SJSA1 (cell line): ENCODE results near the gene VPS35L. TPM values are rescaled to one million over a fixed set of nuclear protein-coding genes. Genes with fewer than 3 reads are reported as not detected.

Source experiments
- DNase-seq, 2 experiments: peaks; one replicate each; pipeline ENCODE4 v3.0.0-alpha.2; 2015 to 2020; ENCODE audit warnings: low spot score in 2 of 2, low read depth in 1 of 2
- H3K27ac ChIP-seq: fragments of 250-450 bp; sonication (Bioruptor Pico); 2 replicates; pipeline ENCODE4 v1.5.1; 2020; ENCODE audit warnings: mild to moderate bottlenecking, moderate library complexity
- H3K27me3 ChIP-seq: fragments of 250-450 bp; sonication (Bioruptor Pico); replicated peaks from 2 replicates; pipeline ENCODE4 v1.5.1; 2020; ENCODE audit warnings: mild to moderate bottlenecking, moderate library complexity
- H3K36me3 ChIP-seq: fragments of 250-450 bp; sonication (Bioruptor Pico); 2 replicates; pipeline ENCODE4 v1.5.1; 2020; ENCODE audit warnings: mild to moderate bottlenecking
- H3K4me1 ChIP-seq: fragments of 250-450 bp; sonication (Bioruptor Pico); replicated peaks from 2 replicates; pipeline ENCODE4 v1.6.1; 2021; ENCODE audit warnings: mild to moderate bottlenecking
- H3K4me3 ChIP-seq: fragments of 250-450 bp; sonication (Bioruptor Pico); 2 replicates; pipeline ENCODE4 v1.5.1; 2020; ENCODE audit warnings: mild to moderate bottlenecking
- H3K9me3 ChIP-seq: fragments of 250-450 bp; sonication (Bioruptor Pico); replicated peaks from 2 replicates; pipeline ENCODE4 v1.5.1; 2020; ENCODE audit warnings: mild to moderate bottlenecking
- total RNA-seq: library from RNA; depleted of rRNA; stranded (reverse); fragments of >200 nt; shearing (Covaris generic); gene quantifications from 2 replicates; pipeline ENCODE4 v1.2.3, GENCODE V29; 2014; rRNA removed

The VPS35L gene
- total RNA-seq, 1 experiment from 2014 or later, result 20.9 TPM

GRCh38 chr16:19744670-19745069 lies 189.2 kb downstream of the VPS35L start:
- Histone ChIP-seq H3K36me3 (no peaks in the 10 kb centered on the region), H3K4me3 (no peak overlapping the region), H3K27me3 (no peaks in the 10 kb centered on the region), H3K9me3 (no peaks in the 10 kb centered on the region), H3K27ac (no peak overlapping the region), H3K4me1 (peaks cover 34% of the 10 kb centered on the region)
- no peak for DNase-seq

GRCh38 chr16:19745286-19746010 lies 189.9 kb downstream of the VPS35L start:
- no peaks in the 10 kb centered on the region for H3K27me3 ChIP-seq
- peak; percentile 51 to 58 for DNase-seq

GRCh38 chr16:19746561-19746960 lies 191.1 kb downstream of the VPS35L start:
- Histone ChIP-seq H3K36me3 (no peaks in the 10 kb centered on the region), H3K9me3 (no peaks in the 10 kb centered on the region), H3K27ac (no peak overlapping the region), H3K27me3 (no peaks in the 10 kb centered on the region), H3K4me1 (peaks cover 34% of the 10 kb centered on the region), H3K4me3 (no peak overlapping the region)
- DNase-seq, result peak in 1 of 2 experiments; percentile 13

More at GRCh38 chr16:19745286-19746010, 189.9 kb downstream of the VPS35L start:
- Histone ChIP-seq H3K9me3 (no peaks in the 10 kb centered on the region), H3K4me1 (peaks cover 34% of the 10 kb centered on the region), H3K36me3 (no peaks in the 10 kb centered on the region), H3K27ac (peak overlapping the region; percentile 48), H3K4me3 (no peak overlapping the region)

GRCh38 chr16:19748389-19749168 lies 193.1 kb downstream of the VPS35L start:
- Histone ChIP-seq H3K27me3 (no peaks in the 10 kb centered on the region), H3K27ac (no peak overlapping the region), H3K36me3 (no peaks in the 10 kb centered on the region), H3K4me3 (no peak overlapping the region), H3K4me1 (peaks cover 38% of the 10 kb centered on the region), H3K9me3 (no peaks in the 10 kb centered on the region)
- DNase-seq, result no peak

GRCh38 chr16:19749571-19750080 lies 194.1 kb downstream of the VPS35L start:
- no peak for DNase-seq
- Histone ChIP-seq H3K9me3 (no peaks in the 10 kb centered on the region), H3K36me3 (no peaks in the 10 kb centered on the region), H3K27ac (no peak overlapping the region), H3K4me1 (peaks cover 47% of the 10 kb centered on the region), H3K27me3 (no peaks in the 10 kb centered on the region), H3K4me3 (no peak overlapping the region)

Other genes starting within 250 kb of the VPS35L start
- not detected in 2 replicates for gene TMC5, start 137.8 kb upstream of the VPS35L start, total RNA-seq
- 39.6 and 48.2 TPM in 2 replicates for gene GDE1, start 33.6 kb upstream of the VPS35L start, total RNA-seq
- 20.0 and 28.3 TPM in 2 replicates for gene CCP110, start 31.8 kb upstream of the VPS35L start, total RNA-seq
- 23.1 and 46.2 TPM in 2 replicates for gene KNOP1, start 162.5 kb downstream of the VPS35L start, total RNA-seq
- 1.8 and 10.5 TPM in 2 replicates for gene IQCK, start 162.6 kb downstream of the VPS35L start, total RNA-seq